OCI-M1 (cell line): ENCODE data around the gene MUC3A.
"Not testable (repeated sequence)": the region's sequence is repeated elsewhere in the genome, so short reads cannot be mapped to it uniquely, and the experiment has no call there.

Experiments used
- DNase-seq: peaks from one replicate; lab custom pipeline; 2025; lab: John Stamatoyannopoulos, UW

Gene MUC3A

DNA sequence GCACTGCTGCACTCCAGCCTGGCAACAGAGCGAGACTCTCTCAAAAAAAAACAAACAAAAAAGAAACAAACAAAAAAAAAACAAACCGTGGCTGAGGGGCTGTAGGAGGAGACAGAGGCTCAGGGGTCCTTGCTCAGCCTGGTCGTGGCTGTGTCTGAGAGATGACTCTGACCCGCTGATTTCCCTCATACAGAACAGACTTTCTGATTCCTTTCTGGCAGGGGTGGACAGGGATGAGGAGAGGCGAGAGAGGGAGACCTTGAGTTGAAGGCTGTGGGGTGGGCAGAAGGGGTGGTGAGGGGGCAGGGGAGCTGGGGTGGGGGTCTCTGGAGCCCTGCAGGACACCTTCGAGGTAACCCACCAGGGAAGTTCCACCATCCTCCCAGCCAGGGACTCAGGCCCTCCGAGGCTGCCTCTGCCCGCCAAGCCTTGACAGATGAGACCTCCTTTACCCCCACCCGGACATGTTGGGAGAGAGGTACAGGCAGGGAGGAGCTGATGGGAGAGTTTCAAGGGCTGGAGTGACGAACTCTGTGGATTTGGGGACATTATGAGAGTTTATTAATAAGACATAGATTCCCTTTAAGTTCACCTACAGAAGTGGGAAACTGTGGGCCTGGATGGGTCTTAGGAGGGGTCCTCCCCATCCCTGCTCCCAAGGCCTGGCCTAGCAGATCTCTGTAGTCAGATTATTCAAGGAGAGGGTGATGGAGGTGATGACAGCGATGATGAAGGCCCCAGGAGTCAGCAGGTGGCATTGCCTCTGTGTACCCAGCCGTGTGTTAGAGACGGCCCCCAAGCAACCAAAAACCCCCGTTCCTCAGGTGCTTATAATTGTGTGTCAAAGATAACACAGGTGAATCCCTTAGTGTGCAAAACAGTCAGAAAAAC lies 22.0 kb downstream of the MUC3A start:
- no peak for DNase-seq

DNA sequence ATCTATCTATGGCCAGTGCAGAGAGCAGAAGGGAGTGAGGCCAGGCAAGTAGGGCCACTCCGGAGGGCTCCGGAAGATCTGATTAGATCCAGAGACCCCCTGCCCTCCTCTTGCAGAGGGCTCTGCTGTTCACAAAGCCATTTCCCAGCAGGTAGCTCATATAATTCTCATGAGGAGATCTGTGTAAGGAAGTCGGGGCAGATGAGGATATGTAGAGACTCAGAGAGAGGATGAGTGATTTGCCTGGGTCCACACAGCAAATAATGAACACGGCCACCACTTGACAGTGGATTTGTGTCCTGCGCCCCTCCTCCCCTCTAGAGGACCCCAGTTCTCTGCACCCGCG lies 22.6 kb downstream of the MUC3A start:
- no peak for DNase-seq

DNA sequence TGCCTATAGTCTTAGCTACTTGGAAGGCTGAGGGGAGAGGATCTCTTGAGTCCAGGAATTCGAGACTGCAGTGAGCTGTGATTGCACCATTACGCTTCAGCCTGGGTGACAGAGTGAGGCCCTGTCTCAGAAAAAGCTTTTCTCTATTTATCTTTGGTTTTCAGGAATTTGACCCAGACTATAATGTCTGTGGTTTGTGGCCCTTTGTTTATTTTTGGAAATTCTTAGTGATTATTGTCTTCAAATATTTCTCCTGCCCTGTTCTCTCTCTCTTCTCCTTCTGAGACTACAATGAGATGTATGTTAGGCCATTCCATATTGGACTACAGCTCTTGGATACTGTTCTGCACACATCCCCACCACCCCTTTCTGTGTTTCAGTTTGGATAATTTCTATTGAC lies 24.7 kb downstream of the MUC3A start:
- no peak for DNase-seq

DNA sequence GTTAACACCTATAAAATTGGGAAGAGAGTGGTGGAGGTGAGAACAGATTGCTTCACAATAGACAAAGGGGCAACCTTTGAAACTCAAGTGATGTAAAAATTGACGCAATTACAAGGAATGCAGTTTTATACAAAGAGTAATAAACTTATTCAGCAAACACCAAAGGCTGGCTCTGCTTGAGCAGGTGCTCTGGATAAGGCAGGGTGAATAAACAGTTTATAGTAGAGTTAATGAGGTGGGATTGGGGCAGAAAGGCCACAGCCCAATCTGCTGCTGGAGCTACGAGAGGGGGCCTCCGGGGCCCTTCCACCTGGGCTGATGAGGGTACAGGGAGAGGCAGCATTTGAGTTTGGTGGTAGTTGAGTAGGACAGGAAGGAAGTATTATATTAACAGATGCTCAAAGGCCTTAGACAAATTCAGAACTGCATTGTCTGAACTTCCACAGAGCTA lies 26.1 kb downstream of the MUC3A start:
- no peak for DNase-seq

DNA sequence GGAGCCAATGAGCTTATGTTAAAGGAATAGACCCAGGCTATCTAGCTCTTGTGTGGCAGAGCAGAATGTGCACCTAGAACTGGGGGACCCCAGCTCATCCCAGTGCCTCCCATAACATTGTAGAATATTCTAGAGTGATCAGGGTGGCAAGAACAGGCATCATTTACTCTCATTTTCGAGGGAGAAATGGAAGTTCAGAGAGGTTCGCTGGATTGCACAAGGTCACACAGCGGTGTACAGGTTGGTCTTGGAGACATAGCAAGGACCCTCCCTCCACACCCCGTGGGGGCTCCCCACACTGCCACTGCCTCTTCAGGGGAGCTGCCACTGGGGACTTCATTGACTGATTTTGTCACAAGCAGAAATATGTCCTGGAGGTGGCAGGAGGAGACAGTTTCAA lies 29.0 kb downstream of the MUC3A start:
- no peak for DNase-seq

DNA sequence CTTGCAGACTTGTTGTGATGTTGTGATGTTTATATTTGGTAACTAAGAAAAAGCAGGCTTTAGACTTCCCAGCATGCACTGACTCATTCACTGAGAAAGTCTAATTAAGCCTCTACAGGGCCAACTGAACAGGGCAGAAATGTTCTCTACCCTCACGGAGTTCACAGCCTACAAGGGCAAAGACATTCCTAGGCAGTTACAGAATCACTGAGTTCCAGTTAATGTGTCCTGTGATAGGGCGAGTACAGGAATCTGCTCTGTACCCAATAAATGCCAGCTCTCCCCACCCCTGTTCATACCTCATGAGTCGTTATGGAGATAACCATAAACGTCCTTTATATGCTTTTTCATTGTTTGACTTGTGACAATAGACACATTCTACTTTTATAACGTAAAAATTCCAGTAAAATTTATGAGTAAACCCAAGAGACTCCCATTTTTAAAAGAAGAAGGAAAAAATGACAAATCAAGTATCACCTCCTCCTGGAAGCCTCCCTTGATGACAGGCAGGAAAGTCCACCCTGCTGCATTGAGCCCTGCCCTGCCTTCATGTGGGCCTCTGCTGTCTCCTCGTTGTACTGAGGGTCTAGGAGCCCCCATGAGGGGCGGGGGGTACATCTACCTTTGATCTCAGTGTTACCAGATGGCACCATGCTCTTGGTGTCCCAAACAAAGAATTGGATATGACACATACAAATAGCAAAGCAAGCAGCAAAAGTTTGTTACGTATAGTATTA lies 34.3 kb downstream of the MUC3A start:
- DNase-seq = no peak

DNA sequence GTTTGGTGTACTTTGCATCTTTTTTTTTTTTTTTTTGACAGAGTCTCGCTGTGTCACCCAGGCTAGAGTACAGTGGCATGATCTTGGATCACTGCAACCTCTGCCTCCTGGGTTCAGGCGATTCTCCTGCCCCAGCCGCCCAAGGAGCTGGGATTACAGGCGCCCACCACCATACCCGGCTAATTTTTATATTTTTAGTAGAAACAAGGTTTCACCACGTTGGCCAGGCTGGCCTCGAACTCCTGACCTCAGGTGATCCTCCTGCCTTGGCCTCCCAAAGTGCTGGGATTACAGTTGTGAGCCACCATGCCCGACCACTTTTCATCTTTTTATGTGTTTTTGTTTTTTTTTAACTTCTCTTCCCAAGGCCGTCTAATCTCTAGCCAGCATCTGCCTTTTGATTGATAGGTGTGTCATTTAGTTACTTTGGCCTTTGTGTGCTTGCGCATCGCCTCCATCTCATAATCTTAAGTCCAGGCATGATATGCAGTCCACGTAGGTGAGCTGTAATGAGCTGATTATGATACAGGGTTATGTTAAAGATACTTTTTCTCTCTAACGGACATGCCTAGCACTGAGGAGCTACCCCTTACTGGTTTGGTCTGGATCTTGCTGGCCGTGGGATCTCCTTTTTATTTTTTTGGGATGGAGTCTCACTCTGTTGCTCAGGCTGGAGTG lies 35.0 kb downstream of the MUC3A start:
- peak; percentile 52 for DNase-seq

DNA sequence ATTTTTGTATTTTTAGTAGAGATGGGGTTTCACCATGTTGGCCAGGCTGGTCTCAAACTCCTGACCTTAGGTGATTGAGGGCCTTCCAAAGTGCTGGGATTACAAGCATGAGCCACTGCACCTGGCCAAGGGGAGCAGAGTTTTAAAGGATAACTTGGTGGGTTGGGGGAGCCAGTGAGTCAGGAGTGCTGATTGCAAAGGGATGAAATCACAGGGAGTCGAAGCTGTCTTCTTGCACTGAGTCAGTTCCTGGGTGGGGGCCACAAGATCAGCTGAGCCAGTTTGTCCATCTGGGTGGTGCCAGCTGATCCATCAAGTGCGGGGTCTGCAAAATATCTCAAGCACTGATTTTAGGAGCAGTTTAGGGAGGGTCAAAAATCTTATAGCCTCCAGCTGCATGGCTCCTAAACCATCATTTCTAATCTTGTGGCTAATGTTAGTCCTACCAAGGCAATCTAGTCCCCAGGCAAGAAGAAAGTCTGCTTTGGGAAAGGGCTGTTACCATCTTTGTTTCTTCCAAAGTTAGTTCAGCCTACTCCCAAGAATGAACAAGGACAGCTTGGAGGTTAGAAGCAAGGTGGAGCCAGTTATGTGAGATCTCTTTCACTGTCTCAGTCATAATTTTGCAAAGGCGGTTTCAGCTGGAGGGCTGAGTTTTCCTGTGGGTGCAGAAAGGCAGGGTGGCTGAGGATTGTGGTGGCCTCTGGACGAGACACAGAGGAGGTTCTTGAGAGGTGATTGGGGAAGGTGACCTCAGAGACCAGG lies 35.9 kb downstream of the MUC3A start:
- DNase-seq = not testable (repeated sequence)

DNA sequence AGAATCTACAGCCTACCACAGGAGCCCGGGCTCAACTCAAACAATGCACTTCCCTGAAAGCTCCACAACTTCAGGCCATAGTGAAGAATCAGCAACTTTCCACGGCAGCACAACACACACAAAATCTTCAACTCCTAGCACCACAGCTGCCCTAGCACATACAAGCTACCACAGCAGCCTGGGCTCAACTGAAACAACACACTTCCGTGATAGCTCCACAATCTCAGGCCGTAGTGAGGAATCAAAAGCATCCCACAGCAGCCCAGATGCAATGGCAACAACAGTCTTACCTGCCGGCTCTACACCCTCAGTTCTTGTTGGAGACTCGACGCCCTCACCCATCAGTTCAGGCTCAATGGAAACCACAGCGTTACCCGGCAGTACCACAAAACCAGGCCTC lies 42.3 kb downstream of the MUC3A start:
- no peak for DNase-seq

DNA sequence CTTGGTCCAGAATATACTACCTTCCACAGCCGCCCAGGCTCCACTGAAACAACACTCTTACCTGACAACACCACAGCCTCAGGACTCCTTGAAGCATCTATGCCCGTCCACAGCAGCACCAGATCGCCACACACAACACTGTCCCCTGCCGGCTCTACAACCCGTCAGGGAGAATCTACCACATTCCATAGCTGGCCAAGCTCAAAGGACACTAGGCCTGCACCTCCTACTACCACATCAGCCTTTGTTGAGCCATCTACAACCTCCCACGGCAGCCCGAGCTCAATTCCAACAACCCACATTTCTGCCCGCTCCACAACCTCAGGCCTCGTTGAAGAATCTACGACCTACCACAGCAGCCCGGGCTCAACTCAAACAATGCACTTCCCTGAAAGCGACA lies 42.9 kb downstream of the MUC3A start:
- DNase-seq = not testable (repeated sequence)

DNA sequence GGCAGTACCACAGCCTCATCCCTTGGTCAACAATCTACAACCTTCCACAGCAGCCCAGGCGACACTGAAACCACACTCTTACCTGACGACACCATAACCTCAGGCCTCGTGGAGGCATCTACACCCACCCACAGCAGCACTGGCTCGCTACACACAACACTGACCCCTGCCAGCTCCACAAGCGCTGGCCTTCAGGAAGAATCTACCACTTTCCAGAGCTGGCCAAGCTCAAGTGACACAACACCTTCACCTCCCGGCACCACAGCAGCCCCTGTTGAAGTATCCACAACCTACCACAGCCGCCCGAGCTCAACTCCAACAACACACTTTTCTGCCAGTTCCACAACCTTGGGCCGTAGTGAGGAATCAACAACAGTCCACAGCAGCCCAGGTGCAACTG lies 45.3 kb downstream of the MUC3A start:
- DNase-seq = not testable (repeated sequence)

DNA sequence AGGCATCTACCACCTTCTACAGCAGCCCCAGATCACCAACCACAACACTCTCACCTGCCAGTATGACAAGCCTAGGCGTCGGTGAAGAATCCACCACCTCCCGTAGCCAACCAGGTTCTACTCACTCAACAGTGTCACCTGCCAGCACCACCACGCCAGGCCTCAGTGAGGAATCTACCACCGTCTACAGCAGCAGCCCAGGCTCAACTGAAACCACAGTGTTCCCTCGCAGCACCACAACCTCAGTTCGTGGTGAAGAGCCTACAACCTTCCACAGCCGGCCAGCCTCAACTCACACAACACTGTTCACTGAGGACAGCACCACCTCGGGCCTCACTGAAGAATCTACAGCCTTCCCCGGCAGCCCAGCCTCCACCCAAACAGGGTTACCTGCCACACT lies 49.2 kb downstream of the MUC3A start:
- not testable (repeated sequence) for DNase-seq

DNA sequence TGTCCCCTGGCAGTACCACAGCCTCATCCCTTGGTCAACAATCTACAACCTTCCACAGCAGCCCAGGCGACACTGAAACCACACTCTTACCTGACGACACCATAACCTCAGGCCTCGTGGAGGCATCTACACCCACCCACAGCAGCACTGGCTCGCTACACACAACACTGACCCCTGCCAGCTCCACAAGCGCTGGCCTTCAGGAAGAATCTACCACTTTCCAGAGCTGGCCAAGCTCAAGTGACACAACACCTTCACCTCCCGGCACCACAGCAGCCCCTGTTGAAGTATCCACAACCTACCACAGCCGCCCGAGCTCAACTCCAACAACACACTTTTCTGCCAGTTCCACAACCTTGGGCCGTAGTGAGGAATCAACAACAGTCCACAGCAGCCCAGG lies 50.0 kb downstream of the MUC3A start:
- not testable (repeated sequence) for DNase-seq

DNA sequence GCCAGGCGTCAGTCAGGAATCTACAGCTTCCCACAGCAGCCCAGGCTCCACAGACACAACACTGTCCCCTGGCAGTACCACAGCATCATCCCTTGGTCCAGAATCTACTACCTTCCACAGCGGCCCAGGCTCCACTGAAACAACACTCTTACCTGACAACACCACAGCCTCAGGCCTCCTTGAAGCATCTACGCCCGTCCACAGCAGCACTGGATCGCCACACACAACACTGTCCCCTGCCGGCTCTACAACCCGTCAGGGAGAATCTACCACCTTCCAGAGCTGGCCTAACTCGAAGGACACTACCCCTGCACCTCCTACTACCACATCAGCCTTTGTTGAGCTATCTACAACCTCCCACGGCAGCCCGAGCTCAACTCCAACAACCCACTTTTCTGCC lies 50.7 kb downstream of the MUC3A start:
- not testable (repeated sequence) for DNase-seq

DNA sequence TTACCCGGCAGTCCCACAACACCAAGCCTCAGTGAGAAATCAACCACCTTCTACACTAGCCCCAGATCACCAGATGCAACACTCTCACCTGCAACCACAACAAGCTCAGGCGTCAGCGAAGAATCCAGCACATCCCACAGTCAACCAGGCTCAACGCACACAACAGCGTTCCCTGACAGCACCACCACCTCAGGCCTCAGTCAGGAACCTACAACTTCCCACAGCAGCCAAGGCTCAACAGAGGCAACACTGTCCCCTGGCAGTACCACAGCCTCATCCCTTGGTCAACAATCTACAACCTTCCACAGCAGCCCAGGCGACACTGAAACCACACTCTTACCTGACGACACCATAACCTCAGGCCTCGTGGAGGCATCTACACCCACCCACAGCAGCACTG lies 53.0 kb downstream of the MUC3A start:
- not testable (repeated sequence) for DNase-seq

DNA sequence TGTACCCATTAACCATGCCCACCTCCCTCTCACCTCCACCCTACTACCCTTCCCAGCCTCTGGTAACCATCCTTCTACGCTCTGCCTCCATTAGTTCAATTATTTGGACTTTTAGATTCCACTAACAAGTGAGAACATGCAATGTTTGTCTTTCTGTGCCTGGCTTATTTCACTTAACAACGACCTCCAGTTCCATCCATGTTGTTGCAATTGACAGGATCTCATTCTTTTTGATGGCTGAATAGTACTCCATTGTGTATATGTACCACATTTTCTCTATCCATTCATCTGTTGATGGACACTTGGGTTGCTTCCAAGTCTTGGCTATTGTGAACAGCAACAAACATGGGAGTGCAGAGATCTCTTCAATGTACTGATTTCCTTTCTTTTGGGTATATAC lies 58.0 kb downstream of the MUC3A start:
- not testable (repeated sequence) for DNase-seq

DNA sequence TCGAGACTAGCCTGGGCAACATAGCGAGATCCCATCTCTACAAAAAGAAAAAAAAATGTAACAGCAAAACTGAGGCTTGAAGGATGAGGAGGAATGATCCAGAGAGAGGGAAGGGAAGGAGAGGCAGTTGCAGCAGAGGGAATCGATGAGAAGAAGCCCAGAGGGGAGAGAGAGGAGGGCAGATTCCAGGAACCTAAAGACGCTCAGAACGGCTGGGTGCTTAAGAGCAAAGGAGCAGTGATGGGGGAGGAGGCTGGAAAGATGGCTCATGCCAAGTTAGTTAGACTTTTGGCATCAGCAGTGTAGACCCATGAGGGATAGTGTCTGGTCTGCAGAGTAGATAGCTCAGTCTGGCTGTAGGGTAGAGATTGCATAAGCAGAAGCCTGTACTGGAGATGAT lies 60.3 kb downstream of the MUC3A start:
- no peak for DNase-seq

DNA sequence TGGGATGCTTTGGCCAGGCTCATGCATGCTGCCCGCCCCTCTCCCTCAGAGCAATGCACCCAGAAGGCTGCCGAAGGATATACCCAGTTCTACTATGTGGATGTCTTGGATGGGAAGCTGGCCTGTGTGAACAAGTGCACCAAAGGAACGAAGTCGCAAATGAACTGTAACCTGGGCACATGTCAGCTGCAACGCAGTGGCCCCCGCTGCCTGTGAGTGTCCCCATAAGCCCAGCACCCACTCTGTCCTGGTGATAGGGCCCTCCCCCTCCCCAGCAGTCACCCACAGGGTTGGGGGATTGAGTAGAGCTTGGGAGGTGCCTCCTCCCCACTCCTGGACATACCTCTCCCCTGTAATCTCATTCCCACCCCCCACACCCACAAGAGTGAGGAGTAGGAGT lies 63.6 kb downstream of the MUC3A start:
- no peak for DNase-seq

DNA sequence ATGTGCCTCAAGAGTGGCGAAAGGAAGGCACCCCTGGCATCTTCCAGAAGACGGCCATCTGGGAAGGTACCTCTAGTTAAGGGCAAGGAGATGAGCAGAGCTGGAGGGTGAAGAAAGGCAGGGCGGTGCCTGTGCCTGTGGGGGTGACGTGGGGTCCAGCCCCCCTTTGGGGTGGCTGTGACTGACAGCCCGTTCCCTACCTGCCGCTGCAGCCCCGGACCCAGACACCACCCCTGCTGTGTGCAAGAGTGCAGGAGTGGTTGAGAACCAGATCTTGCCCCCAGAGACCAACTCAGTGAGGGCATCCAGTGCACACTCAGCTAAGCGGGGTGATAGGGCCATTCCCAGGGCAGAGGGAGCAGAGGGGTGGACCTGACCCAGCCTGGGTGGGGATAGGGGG lies 66.3 kb downstream of the MUC3A start:
- no peak for DNase-seq

DNA sequence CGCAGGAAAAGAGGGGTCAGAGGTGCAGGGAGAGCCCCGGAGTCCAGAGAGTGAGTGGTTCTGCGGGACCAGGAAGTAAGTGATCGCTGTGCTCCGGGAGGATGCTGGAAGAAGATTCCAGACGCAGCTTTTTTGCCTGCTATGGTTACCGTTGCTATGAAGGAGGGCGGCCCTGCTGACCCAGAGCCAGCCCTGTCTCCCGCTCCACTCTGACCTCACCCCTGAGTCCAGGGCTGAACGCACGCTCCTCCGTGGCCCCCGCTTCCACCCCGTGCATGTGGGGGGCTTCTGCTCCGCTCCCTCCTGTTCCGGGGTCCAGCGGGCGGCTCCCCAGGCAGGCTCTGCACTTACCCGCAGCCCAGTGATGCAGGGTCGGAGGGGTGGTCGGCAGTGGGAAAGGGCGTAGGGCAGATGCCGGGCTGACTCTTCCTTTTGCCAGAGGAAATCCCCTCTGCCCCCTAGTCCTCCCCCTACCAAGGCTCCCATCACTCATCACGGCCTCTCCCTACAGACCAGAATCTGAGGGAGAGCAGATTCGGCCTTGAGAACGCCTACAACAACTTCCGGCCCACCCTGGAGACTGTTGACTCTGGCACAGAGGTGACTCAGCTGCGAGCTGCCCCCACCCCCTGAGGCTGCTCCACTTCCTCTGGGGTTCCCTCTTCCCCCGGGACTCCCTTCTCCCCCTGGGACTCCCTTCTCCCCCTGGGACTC lies 67.9 kb downstream of the MUC3A start:
- DNase-seq = peak; percentile 39
